ENCODE results near the gene TIMM17A.

- TF ChIP-seq CTCF (conservative IDR thresholded peaks at IDR 0.05; ENCODE audit: low read length) (no peak), EZH2phosphoT487 (IDR thresholded peaks at IDR 0.05; ENCODE audit: borderline replicate concordance) (no peak)
These were observed 34.2 kb downstream of the TIMM17A start for GRCh38 chr1:201989354-201990128.

All from Loucy (cell line).